ENCODE measurements around the gene NUP50. TPM values are rescaled to one million over a fixed set of nuclear protein-coding genes. Genes with fewer than 3 reads are reported as not detected.

Gene NUP50
- polyA plus RNA-seq, 4 donors = 45.0 to 61.4 (median 53.4) TPM

DNA sequence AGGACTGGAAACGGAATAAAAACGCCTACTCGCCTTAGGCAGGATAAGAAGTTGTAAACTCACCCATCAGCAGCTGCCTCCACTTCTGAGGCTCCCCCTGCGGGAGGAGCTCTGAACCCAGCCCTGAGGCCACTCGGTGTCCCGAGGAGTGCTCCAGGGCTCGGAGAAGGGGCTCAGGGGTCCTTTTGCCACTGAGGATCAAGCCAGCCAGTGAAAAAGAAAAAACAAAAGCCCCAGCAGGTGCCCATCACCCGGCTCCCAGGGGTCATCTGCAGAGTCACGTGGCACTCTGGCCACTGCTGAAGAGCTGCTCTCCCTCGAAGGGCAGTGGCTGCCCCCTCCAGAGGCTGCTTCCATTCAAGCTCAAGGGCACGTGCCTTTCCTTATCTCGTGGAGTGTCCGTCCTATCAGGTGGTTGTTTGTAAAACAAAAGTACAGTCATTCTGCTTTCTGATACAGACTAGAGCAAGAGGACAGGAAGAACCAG lies 29.0 kb downstream of the NUP50 start:
- DNase-seq (ENCODE audit: low read depth in 4 of 4, low spot score in 2 of 4) = no peak

DNA sequence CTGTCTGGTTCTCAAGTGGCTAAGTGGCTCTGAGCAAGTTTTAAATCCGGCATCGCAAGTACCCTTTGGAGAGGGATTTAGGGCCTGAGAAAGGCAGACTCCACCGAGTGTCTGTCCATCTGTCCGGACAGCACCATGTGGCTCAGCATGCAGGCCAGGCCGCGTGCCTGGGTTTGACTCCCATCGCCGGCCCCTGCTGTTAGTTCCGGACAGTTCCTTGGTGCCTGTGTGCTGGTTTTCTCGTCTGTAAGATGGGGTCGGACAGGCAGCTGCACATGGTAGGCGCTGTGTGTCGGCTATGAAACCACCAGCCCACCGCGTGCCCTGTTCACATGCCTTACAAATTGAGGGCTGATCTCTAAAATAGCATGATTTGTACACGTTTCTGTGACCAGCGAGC lies 31.0 kb downstream of the NUP50 start:
- no peak for DNase-seq (ENCODE audit: low read depth in 4 of 4, low spot score in 2 of 4)

DNA sequence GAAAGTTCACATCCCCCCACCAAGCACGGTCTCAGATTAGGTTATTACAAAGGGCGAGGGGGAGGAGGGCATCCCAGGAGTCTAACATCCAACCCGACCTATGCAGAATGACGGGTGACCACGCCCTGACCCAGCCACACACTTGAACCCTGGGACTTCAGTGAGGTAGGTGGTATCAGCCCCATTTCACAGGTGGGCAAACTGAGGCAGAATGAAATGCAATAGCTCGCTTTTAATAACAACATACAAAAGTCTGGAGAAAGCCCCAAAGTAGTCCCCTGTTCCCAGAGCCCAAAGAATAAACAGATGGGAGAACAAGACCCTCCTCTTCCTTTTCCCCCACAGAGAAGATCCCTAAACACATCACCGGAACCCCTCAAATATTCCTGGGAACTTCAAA lies 31.9 kb downstream of the NUP50 start:
- no peak for DNase-seq (ENCODE audit: low read depth in 4 of 4, low spot score in 2 of 4)

DNA sequence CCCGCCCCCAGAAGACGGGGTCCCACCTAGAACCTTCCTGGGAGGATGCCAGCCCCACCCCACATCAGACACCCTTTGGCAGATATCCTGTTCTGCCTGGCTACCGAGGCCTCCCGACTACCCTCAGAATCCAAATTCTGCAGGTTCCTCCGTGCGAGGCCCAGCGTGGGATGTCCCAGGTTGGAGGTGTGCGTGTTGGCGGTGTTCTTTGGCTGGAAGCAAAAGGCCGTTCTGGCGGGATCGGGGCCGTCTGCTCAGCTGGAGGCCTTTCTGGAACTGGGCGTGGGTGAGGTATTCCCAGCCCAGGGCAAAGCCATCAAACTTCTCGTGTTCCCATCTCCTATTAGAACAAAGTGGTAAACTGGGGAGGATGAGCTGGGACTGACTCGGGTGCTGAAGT lies 32.6 kb downstream of the NUP50 start:
- DNase-seq (ENCODE audit: low read depth in 4 of 4, low spot score in 2 of 4) = no peak

DNA sequence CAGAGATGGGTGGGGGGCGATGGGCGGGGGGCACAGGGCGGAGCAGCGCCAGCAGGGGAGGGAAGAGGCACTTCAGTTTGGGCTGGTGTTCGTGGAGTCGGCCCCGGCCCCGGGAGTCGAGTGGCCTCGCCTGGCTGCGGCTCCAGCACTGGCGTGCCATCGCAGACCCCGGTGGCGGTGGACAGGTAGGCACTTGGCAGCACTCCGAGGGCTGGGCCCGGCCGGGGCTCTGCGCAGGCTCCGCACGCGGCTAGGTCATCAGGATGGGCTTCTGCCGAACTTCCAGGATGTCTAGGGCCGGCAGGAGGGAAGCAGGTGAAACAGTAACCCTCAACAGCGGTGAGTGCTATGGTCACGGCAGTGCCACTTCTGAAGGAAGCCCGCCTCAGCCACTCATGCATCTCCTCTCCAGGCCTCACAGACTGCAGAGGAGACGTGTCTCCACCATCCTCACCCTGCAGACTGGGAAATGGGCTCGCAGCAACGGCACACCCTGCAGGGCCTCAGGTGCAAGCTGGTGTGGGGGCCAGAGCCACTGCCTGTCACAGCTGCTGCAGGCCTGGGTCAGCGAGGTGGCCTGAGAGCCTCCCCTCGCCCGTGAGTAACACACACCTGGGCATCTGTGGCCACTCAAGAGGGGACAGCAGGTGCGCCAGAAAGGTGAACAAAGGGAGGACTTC lies 33.3 kb downstream of the NUP50 start:
- no peak for DNase-seq (ENCODE audit: low read depth in 4 of 4, low spot score in 2 of 4)

DNA sequence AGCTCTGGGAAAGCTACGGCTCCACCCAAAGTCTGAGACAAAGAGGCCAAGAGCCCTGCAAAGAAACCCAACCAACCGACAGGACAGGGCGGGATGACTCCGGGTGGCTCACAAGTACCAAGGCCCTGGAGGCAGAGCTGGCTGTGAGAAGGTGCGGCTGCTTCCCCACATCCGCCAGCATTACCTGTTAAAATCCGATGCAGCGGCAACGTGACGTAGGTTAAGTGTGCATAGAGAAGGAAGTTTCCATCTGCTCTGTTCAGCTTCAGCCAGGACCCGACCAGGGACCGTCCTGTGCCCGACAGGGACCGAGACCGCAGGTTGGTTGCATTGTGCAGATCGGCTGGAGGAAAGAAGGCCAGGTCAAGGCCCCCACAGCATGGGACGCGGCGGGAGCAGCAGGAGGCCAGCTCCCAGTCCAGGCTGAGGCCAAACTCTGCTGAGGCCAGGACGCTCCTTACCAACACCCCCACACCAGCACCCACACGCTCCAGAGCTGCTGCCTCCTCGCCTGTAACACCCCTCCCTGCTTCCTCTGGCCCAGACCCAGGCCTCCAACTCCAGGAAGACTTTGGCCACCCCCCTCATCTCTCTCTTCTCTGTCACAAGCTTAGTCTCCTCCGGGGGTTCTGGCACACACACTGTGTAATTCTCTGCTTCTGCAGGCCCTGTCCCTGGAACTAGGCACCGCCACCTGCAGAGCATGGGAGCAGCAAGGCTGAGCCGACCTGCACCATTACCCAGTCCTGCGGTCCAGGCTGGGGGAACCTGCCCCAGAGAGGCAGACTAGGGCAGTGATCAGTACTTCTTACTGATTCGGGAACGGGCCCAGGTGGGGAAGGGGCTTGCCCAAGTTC lies 34.1 kb downstream of the NUP50 start:
- DNase-seq (ENCODE audit: low read depth in 4 of 4, low spot score in 2 of 4) = no peak

DNA sequence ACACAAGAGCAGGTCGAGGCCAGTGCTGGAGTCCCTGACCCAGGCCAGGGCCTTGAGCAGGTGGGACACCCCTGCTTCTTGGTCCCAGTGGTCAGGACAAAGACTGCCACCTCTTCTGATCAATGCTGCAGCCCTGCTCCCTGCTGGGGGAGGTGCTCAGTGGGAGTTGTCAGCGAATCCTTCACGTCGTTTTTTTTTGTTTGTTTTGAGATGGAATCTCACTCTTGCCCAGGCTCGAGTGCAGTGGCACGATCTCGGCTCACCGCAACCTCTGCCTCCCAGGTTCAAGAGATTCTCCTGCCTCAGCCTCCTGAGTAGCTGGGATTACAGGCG lies 34.7 kb downstream of the NUP50 start:
- no peak for DNase-seq (ENCODE audit: low read depth in 4 of 4, low spot score in 2 of 4)

DNA sequence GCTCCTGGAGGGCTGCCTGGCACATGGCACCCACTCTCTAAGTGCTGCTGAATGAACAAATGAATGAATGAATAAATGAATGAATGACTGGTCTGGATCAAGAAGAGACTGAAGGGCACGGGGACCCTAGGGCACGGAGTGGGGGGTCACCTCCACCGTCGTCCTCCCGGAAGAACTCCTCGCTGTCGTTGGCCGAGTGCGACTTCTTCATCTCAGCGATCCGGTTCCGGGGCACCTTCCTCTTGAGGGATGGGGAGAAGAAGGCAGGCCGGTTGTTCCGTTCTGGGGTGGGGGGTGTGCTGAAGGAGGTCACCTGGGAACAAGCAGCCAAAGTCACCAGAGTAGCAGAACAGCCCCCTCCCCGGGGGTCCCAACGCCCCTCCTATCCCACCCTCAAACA lies 36.0 kb downstream of the NUP50 start:
- no peak for DNase-seq (ENCODE audit: low read depth in 4 of 4, low spot score in 2 of 4)

DNA sequence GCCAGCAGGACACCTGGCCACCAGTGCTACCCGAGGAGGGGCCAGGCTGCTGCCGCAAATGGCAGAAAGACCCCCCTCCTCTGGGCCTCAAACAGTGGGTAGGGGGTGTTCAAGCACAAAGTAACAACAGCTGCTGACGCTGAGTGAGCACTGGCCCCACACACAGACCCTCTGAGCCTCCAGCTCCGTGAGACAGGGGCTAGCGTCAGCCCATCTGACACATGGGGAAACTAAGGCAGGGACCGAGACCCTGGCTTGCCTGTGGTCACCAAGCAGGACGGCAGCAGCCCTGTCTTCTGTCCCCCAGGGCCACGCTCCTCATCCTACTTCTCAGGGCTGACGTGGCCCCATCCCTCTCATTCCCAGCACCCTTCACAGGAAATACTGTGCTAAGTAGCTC lies 36.5 kb downstream of the NUP50 start:
- DNase-seq (ENCODE audit: low read depth in 4 of 4, low spot score in 2 of 4) = no peak

DNA sequence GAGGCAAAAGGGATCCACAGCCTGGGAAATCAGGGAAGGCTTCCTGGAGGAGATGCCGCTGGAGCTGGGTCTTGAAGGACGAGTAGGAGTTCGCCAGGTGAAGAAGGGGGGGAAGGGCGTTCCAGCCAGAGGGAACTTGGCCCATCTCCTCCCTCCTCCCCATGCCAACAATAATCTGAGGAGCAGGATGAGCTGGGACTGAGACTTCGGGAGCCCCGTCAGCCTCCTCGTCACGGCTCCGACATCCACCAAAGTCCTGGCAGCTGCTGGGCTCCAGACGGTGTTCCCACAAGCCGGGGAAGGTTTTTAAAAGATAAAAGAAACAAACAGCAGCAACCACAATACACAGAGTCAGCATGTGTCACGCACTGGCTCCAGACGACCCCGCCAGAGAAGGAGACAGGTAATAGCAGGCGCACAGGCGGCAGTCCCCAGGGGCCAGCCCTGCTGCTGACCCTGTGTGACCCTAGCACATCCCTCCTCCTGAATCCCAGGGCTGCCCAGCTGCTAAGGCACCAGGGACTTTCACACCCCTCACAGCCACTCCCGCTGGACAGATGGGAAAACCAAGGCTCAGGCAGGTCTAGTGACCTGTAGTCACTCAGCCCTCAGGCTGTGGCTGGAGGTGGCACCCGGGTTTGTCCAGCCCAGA lies 37.3 kb downstream of the NUP50 start:
- DNase-seq (ENCODE audit: low read depth in 4 of 4, low spot score in 2 of 4) = no peak

DNA sequence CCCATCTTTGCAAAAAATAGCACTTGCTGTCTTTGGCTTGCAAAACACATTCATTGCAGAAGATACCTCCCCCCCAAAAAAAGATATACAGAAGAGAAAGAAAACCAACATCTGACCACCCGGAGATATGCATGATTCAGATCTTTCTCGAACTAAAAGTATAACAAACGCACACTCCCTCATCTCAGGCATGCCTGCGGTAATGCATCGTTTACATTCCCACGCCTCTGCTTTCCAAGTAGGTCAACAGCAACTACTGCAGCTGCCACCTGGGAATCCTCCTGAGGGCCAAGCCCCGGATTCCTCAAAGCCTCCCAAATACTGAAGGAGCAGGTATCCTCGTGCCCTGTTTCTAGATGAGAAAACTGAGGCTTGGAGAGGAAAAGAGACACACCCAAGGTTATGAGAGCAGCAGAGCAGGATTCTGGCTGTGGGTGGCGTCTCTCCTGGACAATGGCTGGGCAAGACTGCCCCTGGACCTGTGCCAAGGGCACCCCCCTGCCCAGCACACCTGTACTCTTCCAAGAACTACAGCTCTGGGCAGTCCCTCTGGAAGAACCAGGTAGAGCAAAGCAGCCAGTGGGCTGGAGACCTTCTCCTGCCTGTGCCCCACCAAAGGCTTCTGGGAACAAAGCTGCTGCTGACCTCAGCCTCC lies 38.1 kb downstream of the NUP50 start:
- DNase-seq (ENCODE audit: low read depth in 4 of 4, low spot score in 2 of 4) = no peak

DNA sequence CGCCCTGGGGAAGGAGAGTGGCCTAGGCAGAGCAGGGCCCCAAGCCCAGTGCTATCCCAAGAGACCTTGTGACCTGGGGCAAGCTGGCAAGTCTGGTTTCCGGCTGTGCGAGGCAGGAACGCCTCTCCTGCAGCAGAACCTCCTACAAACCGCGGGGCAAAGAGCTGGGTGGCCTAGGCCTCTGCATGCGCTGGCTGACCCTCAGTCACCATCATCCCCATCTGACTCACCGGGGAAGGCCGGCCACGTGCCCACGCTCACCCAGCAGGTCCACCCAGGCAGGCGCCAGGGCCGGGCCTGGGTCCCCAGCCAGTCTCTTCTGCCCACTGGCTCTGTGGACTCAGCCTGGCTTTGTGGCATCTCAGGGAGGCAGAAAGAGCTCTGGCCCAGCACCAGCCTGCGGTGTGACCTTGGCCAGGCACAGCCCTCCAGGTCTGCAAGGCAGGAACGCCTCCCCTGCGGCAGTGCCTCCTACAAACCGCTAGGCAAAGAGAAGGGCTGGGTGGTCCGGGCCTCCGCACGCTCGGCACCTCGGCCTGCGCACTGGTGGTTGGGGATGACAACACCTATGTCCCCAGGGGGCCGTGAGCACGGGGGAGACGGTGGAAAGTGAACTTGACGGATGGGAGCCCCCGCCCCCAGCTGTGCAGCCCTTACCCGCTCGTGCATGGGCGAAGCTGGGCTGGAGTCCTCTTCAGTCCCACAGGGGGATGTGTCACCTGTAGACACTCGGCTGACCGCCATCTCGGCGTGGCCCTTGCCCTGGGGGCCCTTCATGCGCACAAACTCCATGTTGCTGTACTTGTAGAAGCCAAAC lies 38.8 kb downstream of the NUP50 start:
- DNase-seq (ENCODE audit: low read depth in 4 of 4, low spot score in 2 of 4) = no peak

DNA sequence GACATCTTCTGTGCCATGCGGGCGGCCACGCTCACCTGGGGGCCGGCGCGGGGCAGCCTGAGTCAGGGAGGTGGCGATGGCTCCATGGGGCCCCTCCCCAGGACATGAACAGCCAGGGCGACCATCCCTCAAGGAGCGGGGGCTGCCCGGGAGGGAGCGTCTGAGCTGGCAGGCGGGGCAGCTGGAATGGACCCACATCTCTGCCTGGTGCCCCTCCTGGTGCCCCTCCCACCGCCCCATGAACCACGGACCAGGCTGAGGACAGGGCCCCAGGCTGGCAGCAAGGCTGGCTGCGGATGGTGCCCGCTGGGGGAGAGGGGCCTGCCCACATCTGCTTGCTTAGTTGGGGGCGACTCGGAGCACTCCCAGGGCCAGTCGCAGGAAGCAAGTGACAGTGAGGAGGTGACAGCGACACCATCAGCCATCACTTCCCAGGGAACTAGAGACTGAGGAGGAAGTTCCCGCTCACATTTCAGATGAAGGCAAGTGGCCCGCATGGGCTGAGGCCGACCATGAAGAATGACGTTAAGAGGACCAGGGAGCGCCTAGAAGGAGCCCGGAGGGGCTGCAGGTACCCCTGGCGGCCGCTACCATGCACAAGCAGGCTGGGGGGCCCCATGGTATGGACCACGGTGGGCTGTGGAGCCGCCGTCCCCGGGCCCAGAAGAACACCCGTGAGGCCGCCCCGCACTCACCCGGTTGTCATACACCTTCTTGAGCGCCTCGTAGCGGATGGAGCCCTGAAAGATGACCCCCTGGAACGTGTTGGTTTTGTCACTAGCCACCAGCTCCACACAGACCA lies 39.6 kb downstream of the NUP50 start:
- DNase-seq (ENCODE audit: low read depth in 4 of 4, low spot score in 2 of 4) = no peak

DNA sequence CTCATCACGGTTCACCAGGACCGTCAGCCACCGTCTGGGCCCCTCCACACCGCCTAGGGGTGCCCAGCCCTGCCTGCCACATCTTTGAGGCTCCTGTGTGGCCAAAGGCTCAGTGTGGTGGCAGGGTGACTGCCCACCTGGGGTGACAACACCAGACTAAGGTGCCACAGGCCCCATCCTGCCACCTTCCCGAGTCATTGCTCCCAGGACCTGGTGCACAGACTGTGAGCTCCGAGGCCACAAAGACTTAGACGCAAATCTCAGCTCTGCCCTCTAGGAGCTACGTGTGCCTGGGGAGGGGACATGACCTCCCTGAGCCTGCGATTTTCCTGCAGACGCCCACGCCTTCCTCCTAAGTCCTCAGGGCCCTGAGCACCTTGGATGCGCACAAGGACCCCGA lies 40.5 kb downstream of the NUP50 start:
- no peak for DNase-seq (ENCODE audit: low read depth in 4 of 4, low spot score in 2 of 4)

DNA sequence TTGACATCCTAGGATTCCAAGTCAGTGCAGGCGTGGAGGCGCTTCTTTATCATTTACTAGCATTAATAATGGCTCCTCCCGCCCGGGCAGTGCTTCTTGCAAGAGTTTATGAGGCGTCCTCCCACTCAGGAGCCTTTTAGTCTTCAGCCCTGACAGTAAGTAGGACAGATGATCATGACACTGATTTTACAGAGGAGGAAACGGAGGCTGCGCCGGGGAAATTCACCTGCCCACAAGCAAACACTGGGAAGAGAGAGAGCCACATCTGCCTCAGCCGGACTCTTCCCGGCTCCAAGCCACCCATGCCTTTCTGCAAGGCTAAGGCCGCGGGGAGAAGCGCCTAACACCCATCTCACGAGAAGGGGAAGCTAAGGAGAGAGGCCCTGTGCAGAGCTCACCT lies 41.1 kb downstream of the NUP50 start:
- DNase-seq (ENCODE audit: low read depth in 4 of 4, low spot score in 2 of 4) = no peak

DNA sequence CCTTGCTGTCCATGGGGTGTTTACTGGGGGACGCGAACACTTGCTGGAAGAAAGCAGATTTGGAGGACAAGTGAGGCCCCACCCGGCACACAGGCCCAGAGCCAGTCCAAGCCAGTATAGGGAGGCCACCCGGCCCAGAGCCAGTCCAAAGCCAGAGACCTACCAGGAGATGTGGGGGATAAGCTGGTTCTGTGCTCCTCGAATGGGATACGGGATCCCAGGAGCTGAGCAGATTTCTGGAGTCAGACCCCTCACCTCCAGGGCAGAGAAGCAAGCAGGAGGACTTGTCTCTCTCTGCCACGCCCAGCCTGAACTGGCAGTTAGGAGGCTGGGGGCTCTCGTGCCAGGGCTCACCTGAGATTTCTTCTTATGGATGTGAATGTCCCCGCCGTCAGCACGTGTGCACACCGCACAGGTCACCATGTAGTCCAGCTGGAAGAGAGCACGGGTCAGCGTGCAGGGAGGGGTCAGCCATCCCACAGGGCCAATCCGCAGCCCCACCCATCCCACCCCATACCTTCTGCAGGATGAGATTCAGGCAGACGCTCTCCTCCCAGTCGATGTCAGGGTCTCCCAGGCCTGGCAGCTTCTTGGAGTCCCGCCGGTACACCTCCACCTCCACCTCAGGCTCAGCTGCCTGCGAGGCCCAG lies 41.7 kb downstream of the NUP50 start:
- no peak for DNase-seq (ENCODE audit: low read depth in 4 of 4, low spot score in 2 of 4)

DNA sequence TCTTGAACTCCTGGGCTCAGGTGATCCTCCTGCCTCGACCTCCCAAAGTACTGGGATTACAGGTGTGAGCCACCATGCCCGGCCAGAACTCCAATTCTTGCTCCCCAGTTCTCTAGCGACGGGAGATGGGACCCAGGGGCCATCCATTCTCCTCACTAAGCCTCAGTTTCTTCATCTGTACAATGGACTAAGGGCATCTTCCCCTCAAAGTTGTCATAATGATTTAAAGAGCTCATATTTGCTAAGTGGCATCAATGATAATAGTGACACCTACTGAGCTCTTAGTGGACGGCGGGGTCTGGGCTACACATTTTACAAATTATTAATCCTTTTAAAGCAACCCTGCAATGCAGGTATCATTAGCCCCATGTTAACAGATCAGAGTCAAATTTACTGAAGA lies 42.5 kb downstream of the NUP50 start:
- no peak for DNase-seq (ENCODE audit: low read depth in 4 of 4, low spot score in 2 of 4)

DNA sequence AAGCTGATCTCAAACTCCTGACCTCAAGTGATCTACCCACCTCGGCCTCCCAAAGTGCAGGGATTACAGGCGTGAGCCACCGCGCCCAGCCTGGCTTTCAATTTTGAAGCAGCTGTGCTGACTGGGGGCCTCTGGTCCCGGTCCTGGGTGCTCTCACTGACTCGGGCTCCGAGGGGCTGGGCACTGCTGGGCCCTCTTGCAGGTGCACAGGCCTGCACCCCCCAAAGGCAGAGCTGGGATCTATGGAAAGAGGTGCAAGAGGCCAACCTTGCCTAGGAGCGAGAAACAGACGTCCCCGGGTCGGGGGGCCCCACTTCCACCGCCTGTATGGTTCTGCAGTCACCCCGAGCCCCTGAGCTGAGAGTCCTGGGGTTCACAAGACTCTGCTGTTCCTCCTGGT lies 43.8 kb downstream of the NUP50 start:
- no peak for DNase-seq (ENCODE audit: low read depth in 4 of 4, low spot score in 2 of 4)

Measured in left renal cortex interstitium (tissue), 4 donors.